GM20000 (cell line): ENCODE data around the gene FERMT3.

Experiments used
- DNase-seq: peaks from one replicate; pipeline ENCODE4 v3.0.0; 2012; ENCODE audit warnings: low spot score
- TF ChIP-seq, protein P1 (sequence below): IDR thresholded peaks from 2 replicates; pipeline ENCODE4 v1.5.1; 2012; ENCODE audit warnings: mild to moderate bottlenecking, control low read depth; ENCODE audit errors: extremely low read depth, missing control alignments

The FERMT3 gene

DNA sequence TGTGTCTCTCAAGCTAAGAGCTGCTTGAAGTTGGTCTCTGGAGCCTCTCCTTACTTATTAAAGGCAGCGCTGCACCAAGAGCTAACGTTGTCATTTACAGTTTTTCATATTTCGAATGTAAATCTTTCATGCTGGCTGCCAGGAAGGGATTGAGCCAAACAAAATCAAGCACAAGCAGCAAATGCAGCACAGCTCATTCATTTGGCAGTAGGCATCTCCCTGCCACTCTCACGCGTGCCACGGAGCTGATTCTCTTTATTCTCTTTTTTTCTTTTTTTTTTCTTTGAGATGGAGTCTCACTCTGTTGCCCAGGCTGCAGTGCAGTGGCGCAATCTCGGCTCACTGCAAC lies 26.4 kb downstream of the FERMT3 start:
- no peak for DNase-seq
- TF ChIP-seq, protein P1, sequence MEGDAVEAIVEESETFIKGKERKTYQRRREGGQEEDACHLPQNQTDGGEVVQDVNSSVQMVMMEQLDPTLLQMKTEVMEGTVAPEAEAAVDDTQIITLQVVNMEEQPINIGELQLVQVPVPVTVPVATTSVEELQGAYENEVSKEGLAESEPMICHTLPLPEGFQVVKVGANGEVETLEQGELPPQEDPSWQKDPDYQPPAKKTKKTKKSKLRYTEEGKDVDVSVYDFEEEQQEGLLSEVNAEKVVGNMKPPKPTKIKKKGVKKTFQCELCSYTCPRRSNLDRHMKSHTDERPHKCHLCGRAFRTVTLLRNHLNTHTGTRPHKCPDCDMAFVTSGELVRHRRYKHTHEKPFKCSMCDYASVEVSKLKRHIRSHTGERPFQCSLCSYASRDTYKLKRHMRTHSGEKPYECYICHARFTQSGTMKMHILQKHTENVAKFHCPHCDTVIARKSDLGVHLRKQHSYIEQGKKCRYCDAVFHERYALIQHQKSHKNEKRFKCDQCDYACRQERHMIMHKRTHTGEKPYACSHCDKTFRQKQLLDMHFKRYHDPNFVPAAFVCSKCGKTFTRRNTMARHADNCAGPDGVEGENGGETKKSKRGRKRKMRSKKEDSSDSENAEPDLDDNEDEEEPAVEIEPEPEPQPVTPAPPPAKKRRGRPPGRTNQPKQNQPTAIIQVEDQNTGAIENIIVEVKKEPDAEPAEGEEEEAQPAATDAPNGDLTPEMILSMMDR, result no peak

- peak; percentile 94 for DNase-seq
- TF ChIP-seq, protein P1, result no peak
Observed at GRCh38 chr11:64233913-64234586, 27.5 kb downstream of the FERMT3 start, which contains the start of gene VEGFB. VEGFB (plus strand) TSS chr11:64234584; CDS start chr11:64234834, 250 bp downstream.

DNA sequence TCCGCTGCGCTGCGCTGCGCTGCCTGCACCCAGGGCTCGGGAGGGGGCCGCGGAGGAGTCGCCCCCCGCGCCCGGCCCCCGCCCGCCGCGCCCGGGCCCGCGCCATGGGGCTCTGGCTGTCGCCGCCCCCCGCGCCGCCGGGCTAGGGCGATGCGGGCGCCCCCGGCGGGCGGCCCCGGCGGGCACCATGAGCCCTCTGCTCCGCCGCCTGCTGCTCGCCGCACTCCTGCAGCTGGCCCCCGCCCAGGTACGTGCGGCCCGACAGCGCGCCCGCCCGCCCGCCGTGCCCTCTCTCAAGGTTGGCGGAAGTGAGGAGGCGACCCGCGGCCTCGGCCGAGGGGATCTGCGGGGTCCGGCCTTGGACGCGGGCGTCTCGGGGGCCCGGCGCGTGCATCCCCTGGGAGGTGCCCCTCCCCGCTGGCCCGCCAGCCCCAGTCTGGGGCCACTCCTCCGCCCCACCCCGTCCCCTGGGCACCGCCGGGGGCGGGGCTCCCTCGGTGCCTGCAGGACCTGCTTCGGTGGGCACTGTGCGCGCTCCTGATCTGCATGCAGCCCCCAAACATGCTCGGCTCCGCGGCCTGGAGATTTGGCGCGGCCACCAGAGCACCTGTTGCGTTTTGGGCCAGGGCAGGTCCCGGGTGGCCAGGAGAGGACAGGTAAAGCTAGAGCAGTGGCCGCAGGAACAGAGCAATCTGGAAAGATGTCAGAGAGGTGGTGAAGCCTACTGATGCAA lies 28.3 kb downstream of the FERMT3 start:
- TF ChIP-seq, protein P1, result no peak
- DNase-seq, result no peak

- no peak for DNase-seq
- TF ChIP-seq, protein P1, result no peak
Observed at GRCh38 chr11:64235437-64236161, 29.1 kb downstream of the FERMT3 start.

- TF ChIP-seq, protein P1, result no peak
- DNase-seq, result no peak
Observed at GRCh38 chr11:64237484-64237951, 31.0 kb downstream of the FERMT3 start.

DNA sequence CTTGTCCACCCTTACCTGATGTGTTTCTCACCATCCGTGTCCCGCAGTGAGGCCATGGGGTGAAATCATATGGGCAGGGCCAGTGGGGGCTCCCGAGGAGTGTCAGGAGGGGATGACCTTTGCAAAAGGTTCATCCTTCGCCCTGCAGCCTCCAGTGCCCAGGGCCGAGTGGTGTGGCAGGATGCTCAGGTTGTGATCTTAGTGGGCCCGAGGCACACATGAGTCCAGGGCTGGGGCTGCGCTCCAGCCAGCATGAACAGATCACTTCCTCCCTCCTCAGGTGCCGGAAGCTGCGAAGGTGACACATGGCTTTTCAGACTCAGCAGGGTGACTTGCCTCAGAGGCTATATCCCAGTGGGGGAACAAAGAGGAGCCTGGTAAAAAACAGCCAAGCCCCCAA lies 31.6 kb downstream of the FERMT3 start:
- TF ChIP-seq, protein P1, result no peak
- no peak for DNase-seq

DNA sequence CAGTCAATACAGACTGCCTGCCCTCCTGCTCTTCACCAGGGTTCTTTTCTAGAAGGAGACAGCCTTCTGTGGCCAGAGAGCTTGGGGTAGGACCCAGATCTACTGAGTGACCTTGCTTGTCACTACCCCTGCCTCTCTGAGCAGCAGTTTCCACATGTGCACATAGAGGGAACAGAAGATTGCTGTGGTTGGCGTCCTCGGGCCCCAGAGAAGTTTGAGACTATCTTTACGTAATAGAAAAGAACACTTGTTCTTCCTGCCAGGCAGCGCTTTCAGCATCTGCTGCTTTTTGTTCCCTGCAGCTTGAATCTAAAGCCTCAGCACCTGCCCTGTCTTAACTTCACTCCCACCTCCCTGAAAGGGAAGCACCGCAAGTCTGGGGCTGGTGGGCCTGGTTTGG lies 32.5 kb downstream of the FERMT3 start:
- TF ChIP-seq, protein P1, result no peak
- DNase-seq, result no peak
